B cell (primary cell): ENCODE measurements around the gene SHC2. TPM values are rescaled to one million over a fixed set of nuclear protein-coding genes. Genes with fewer than 3 reads are reported as not detected.

Experiments
- ATAC-seq: fragments of 200-7000 bp; cut with Tn5 transposase; one replicate; pipeline ENCODE4 v1.10.0; 2021; ENCODE audit warnings: low read depth, mild to moderate bottlenecking, moderate number of reproducible peaks, moderate library complexity
- CTCF ChIA-PET: fragments of 350-600 bp; sonication (Branson Sonifier 250); formaldehyde crosslinking; loops from one replicate; lab custom pipeline; 2021; ENCODE audit warnings: antibody characterized with exemption, inconsistent platforms; lab: Charles Lee
- POLR2A ChIA-PET: fragments of 350-600 bp; sonication (Branson Sonifier 250); formaldehyde crosslinking; loops from one replicate; lab custom pipeline; 2021; ENCODE audit warnings: antibody characterized with exemption; lab: Charles Lee
- DNase-seq: peaks from one replicate; pipeline ENCODE4 v3.0.0; 2013
- H2AFZ ChIP-seq: 2 replicates; pipeline ENCODE4 v1.6.1; 2012; ENCODE audit warnings: mild to moderate bottlenecking, low read depth, low read length; ENCODE audit not compliant: insufficient read depth, poor library complexity, severe bottlenecking
- H3K27ac ChIP-seq, 2 donors: 1 replicate in 1 of 2; 2 replicates in 1 of 2; pipeline ENCODE4 v1.5.1; 2012 to 2013; ENCODE audit warnings: low read length in 2 of 2, mild to moderate bottlenecking in 2 of 2, moderate library complexity in 1 of 2
- H3K27me3 ChIP-seq, 4 experiments: fragments of 200-600 bp in 1 of 4; sonication (generic) in 1 of 4; replicated peaks in 1 of 4; 1 replicate in 2 of 4; 2 replicates in 2 of 4; pipeline versions ENCODE4 v1.6.1 to v1.7.0; 2013 to 2016; ENCODE audit warnings: low read length in 3 of 4, mild to moderate bottlenecking in 2 of 4, mixed read lengths in 1 of 4, moderate library complexity in 1 of 4; ENCODE audit not compliant: insufficient read depth in 4 of 4, control insufficient read depth in 3 of 4; ENCODE audit errors: control extremely low read depth in 1 of 4
- H3K36me3 ChIP-seq, 2 experiments: replicated peaks in 1 of 2; 1 replicate in 1 of 2; 2 replicates in 1 of 2; pipeline versions ENCODE4 v1.6.1 to v1.7.1; 2013; ENCODE audit warnings: low read length in 1 of 2; ENCODE audit not compliant: insufficient read depth in 2 of 2, control insufficient read depth in 1 of 2; ENCODE audit errors: control extremely low read depth in 1 of 2, extremely low read depth in 1 of 2
- H3K4me1 ChIP-seq, 2 donors: fragments of 200-600 bp in 1 of 2; sonication (generic) in 1 of 2; 1 replicate in 1 of 2; 2 replicates in 1 of 2; pipeline versions ENCODE4 v1.5.1 to v1.6.1; 2013 to 2017; ENCODE audit warnings: low read length in 2 of 2; ENCODE audit not compliant: control insufficient read depth in 2 of 2, insufficient read depth in 2 of 2
- H3K4me2 ChIP-seq: replicated peaks from 2 replicates; pipeline ENCODE3; 2012; ENCODE audit warnings: mild to moderate bottlenecking, low read depth, low read length; ENCODE audit not compliant: poor library complexity, severe bottlenecking
- H3K4me3 ChIP-seq, 5 experiments: fragments of 200-600 bp in 1 of 5; sonication (generic) in 1 of 5; 1 replicate in 3 of 5; 2 replicates in 2 of 5; pipeline versions ENCODE4 v1.5.1 to v1.7.0; 2011 to 2016; ENCODE audit warnings: low read length in 4 of 5, mild to moderate bottlenecking in 4 of 5, low read depth in 2 of 5, control low read depth in 1 of 5, moderate library complexity in 1 of 5; ENCODE audit not compliant: insufficient read depth in 1 of 5; ENCODE audit errors: control extremely low read depth in 1 of 5, extremely low read depth in 1 of 5
- H3K79me2 ChIP-seq: fragments of 200-600 bp; sonication (generic); one replicate; pipeline ENCODE4 v1.6.0; 2016; ENCODE audit warnings: low read length; ENCODE audit not compliant: control insufficient read depth, insufficient read depth
- H3K9ac ChIP-seq: fragments of 200-600 bp; sonication (generic); 2 replicates; pipeline ENCODE4 v1.6.1; 2017; ENCODE audit warnings: mild to moderate bottlenecking, low read length, moderate library complexity
- H3K9me3 ChIP-seq, 3 donors: one replicate each; pipeline versions ENCODE4 v1.6.1 to v1.7.1; 2013; ENCODE audit warnings: low read length in 2 of 3; ENCODE audit not compliant: control insufficient read depth in 2 of 3, insufficient read depth in 1 of 3; ENCODE audit errors: control extremely low read depth in 1 of 3
- H4K20me1 ChIP-seq: 2 replicates; pipeline ENCODE4 v1.6.0; 2012; ENCODE audit warnings: mild to moderate bottlenecking, low read length; ENCODE audit not compliant: insufficient read depth, control insufficient read depth, poor library complexity, severe bottlenecking
- H3K27ac Mint-ChIP-seq: one replicate; pipeline ENCODE4 v1.8.0; 2021; ENCODE audit warnings: mixed read lengths
- H3K27me3 Mint-ChIP-seq: one replicate; pipeline ENCODE4 v1.8.0; 2021; ENCODE audit warnings: mixed read lengths
- H3K4me1 Mint-ChIP-seq: one replicate; pipeline ENCODE4 v1.8.0; 2021; ENCODE audit warnings: mixed read lengths
- H3K4me3 Mint-ChIP-seq: one replicate; pipeline ENCODE4 v1.8.0; 2021; ENCODE audit warnings: mixed read lengths
- H3K9me3 Mint-ChIP-seq: one replicate; pipeline ENCODE4 v1.8.0; 2022; ENCODE audit warnings: mixed read lengths; ENCODE audit not compliant: insufficient read depth
- CTCF ChIP-seq: fragments of 200-600 bp; IDR thresholded peaks from one replicate; pipeline ENCODE4 v1.8.0; 2022; ENCODE audit warnings: antibody characterized with exemption, mild to moderate bottlenecking
- EZH2 ChIP-seq: IDR thresholded peaks from 2 replicates; pipeline ENCODE4 v1.6.1; 2012; ENCODE audit warnings: borderline replicate concordance, low read depth, mild to moderate bottlenecking, moderate library complexity, low read length; ENCODE audit not compliant: insufficient read depth, poor library complexity, severe bottlenecking
- WGBS: methylation state at CpG from one replicate; pipeline ENCODE4 v1.1.5; 2013; ENCODE audit warnings: missing lambda C conversion rate; ENCODE audit not compliant: insufficient coverage; 5-methylcytosine and 5-hydroxymethylcytosine counted together
- intact Hi-C: fragments of 100-400 bp; cut with micrococcal nuclease; formaldehyde crosslinking; loops from one replicate; pipeline ENCODE4 v1.10.0; 2022
- polyA plus RNA-seq: library from polyadenylated mRNA; depleted of rRNA; stranded (reverse); fragments of >200 nt; gene quantifications from 2 replicates; pipeline ENCODE4 v1.2.3, GENCODE V29; 2012
- total RNA-seq, 2 donors: library from RNA; stranded (reverse); fragments of 120-200 nt in 1 of 2; gene quantifications; 1 replicate in 1 of 2; 2 replicates in 1 of 2; pipeline versions ENCODE4 v1.2.3 to v1.2.4, GENCODE V29; 2013 to 2022

Gene SHC2
- total and polyA plus RNA-seq, 2 donors (not counting 1 experiment from before 2014, with no cell fraction given), result 0.19 TPM; not detected in 1

- no peak overlapping the region for H3K4me2 ChIP-seq
- peaks cover 11 to 21% of the 10 kb centered on the region in 2 donors for H3K4me1 ChIP-seq
- Mint-ChIP-seq H3K27me3 (no peaks in the 10 kb centered on the region), H3K9me3 (peaks cover 2% of the 10 kb centered on the region), H3K4me3 (no peak overlapping the region), H3K27ac (no peak overlapping the region), H3K4me1 (peaks cover 20% of the 10 kb centered on the region)
- ChIA-PET POLR2A (no interaction called here), CTCF (no interaction called here)
- peaks cover 22% of the 10 kb centered on the region for H4K20me1 ChIP-seq
- WGBS, result 97% methylated on average over 14 of the region's 14 CpGs
- H2AFZ ChIP-seq, result no peak overlapping the region
- no peak overlapping the region for H3K4me3 ChIP-seq
- no peak for DNase-seq
- H3K9ac ChIP-seq, result no peak overlapping the region
- intact Hi-C loops, result loop anchor here (5.0 to 10.0 kb wide), 2 partner anchors 160 to 738 kb away; partner anchors contain the start of genes ATP5F1D and MIER2
- no peak for ATAC-seq
- no peak overlapping the region for H3K27ac ChIP-seq
- peaks cover 0 to 2% (median 0%) of the 10 kb centered on the region in 4 experiments for H3K27me3 ChIP-seq
- peaks cover 19% of the 10 kb centered on the region for H3K79me2 ChIP-seq
- no peaks in the 10 kb centered on the region for H3K36me3 ChIP-seq
- TF ChIP-seq CTCF (no peak), EZH2 (no peak)
- peaks cover 0 to 10% (median 0%) of the 10 kb centered on the region in 3 donors for H3K9me3 ChIP-seq
These were observed 43.8 kb upstream of the SHC2 start for GRCh38 chr19:504616-505015.

- H3K4me1 ChIP-seq, result peaks cover 15 to 20% of the 10 kb centered on the region in 2 donors
- H3K27me3 ChIP-seq, result peaks cover 0 to 22% (median 6%) of the 10 kb centered on the region in 4 experiments
- Mint-ChIP-seq H3K4me3 (no peak overlapping the region), H3K27ac (no peak overlapping the region), H3K4me1 (peaks cover 12% of the 10 kb centered on the region), H3K9me3 (peaks cover 2% of the 10 kb centered on the region), H3K27me3 (peaks cover 12% of the 10 kb centered on the region)
- 81% methylated on average over 14 of the region's 17 CpGs for WGBS
- no peak overlapping the region for H2AFZ ChIP-seq
- H3K9ac ChIP-seq, result no peak overlapping the region
- POLR2A ChIA-PET, result no interaction called here
- ATAC-seq (no peak), DNase-seq (no peak)
- TF ChIP-seq EZH2, result no peak
- no peak for TF ChIP-seq CTCF
- no peak overlapping the region for H3K27ac ChIP-seq
- H3K36me3 ChIP-seq, result no peaks in the 10 kb centered on the region
- H3K79me2 ChIP-seq, result no peaks in the 10 kb centered on the region
- H3K9me3 ChIP-seq, result peaks cover 0 to 25% (median 0%) of the 10 kb centered on the region in 3 donors
- H4K20me1 ChIP-seq, result no peaks in the 10 kb centered on the region
- CTCF ChIA-PET, result no interaction called here
- intact Hi-C loops, result loop anchor here (10.0 kb wide), 1 partner anchor 157 kb away; the partner anchor contains the start of gene MIER2
- H3K4me2 ChIP-seq, result no peak overlapping the region
- no peak overlapping the region for H3K4me3 ChIP-seq
These were observed 40.8 kb upstream of the SHC2 start for GRCh38 chr19:501646-502045.
